Measurements from ENCODE around the gene CRB2. TPM values are rescaled to one million over a fixed set of nuclear protein-coding genes. Genes with fewer than 3 reads are reported as not detected.

The CRB2 gene
- total RNA-seq, 2 experiments from 2014 or later = 0.09 TPM; not detected in 1

GRCh38 chr9:123342247-123342646, 13.8 kb upstream of the CRB2 start:
- H3K4me3 Mint-ChIP-seq = no peak overlapping the region
- intact Hi-C loops (cut with micrococcal nuclease) = no loop called here
- no peak for TF ChIP-seq CTCF (IDR thresholded peaks at IDR 0.05)
- no peaks in the 10 kb centered on the region for H3K27me3 Mint-ChIP-seq
- H3K9me3 Mint-ChIP-seq = no peaks in the 10 kb centered on the region
- CTCF ChIA-PET = interaction anchor here (0.8 to 4.7 kb wide), 2 partner anchors 7 to 12 kb away, joined by 3 to 21 read pairs; no protein-coding TSS in a partner anchor
- POLR2A ChIA-PET = no interaction called here
- H3K4me1 Mint-ChIP-seq (ENCODE audit: low read depth) = peaks cover 44% of the 10 kb centered on the region
- ATAC-seq (no peak), DNase-seq (no peak)
- no peak overlapping the region for H3K27ac Mint-ChIP-seq
- H3K36me3 Mint-ChIP-seq (ENCODE audit: low read depth) = no peaks in the 10 kb centered on the region

GRCh38 chr9:123343443-123344191, 12.4 kb upstream of the CRB2 start:
- no peaks in the 10 kb centered on the region for H3K27me3 Mint-ChIP-seq
- ChIA-PET CTCF (interaction anchor here (2.3 kb wide), 1 partner anchor 10 kb away, joined by 8 read pairs; no protein-coding TSS in a partner anchor), POLR2A (interaction anchor here (1.1 to 1.2 kb wide), 2 partner anchors 15 to 17 kb away, joined by 3 to 4 read pairs; no protein-coding TSS in a partner anchor)
- DNase-seq (no peak), ATAC-seq (no peak)
- peak overlapping the region; percentile 22 for H3K27ac Mint-ChIP-seq
- TF ChIP-seq CTCF (IDR thresholded peaks at IDR 0.05) = no peak
- H3K36me3 Mint-ChIP-seq (ENCODE audit: low read depth) = no peaks in the 10 kb centered on the region
- H3K4me1 Mint-ChIP-seq (ENCODE audit: low read depth) = peaks cover 36% of the 10 kb centered on the region
- no peaks in the 10 kb centered on the region for H3K9me3 Mint-ChIP-seq
- intact Hi-C loops (cut with micrococcal nuclease) = no loop called here
- H3K4me3 Mint-ChIP-seq = no peak overlapping the region

- CTCF ChIA-PET = interaction anchor here (2.3 kb wide), 1 partner anchor 10 kb away, joined by 8 read pairs; no protein-coding TSS in a partner anchor
- POLR2A ChIA-PET = interaction anchor here (0.6 to 1.2 kb wide), 3 partner anchors 16 to 106 kb away, joined by 3 to 4 read pairs (median 3); no protein-coding TSS in a partner anchor
- no peak for TF ChIP-seq CTCF (IDR thresholded peaks at IDR 0.05)
- DNase-seq (no peak), ATAC-seq (no peak)
- intact Hi-C loops (cut with micrococcal nuclease) = no loop called here
- Mint-ChIP-seq H3K27ac (no peak overlapping the region), H3K36me3 (ENCODE audit: low read depth) (no peaks in the 10 kb centered on the region), H3K27me3 (no peaks in the 10 kb centered on the region), H3K9me3 (no peaks in the 10 kb centered on the region), H3K4me3 (no peak overlapping the region), H3K4me1 (ENCODE audit: low read depth) (peaks cover 30% of the 10 kb centered on the region)
Measured at GRCh38 chr9:123344192-123344949, 11.6 kb upstream of the CRB2 start.

GRCh38 chr9:123345567-123345955, 10.4 kb upstream of the CRB2 start:
- Mint-ChIP-seq H3K27me3 (peaks cover 3% of the 10 kb centered on the region), H3K4me3 (no peak overlapping the region), H3K4me1 (ENCODE audit: low read depth) (peaks cover 20% of the 10 kb centered on the region), H3K36me3 (ENCODE audit: low read depth) (no peaks in the 10 kb centered on the region), H3K27ac (no peak overlapping the region), H3K9me3 (no peaks in the 10 kb centered on the region)
- CTCF ChIA-PET = interaction anchor here (0.7 kb wide), 1 partner anchor 9 kb away, joined by 3 read pairs; no protein-coding TSS in a partner anchor
- intact Hi-C loops (cut with micrococcal nuclease) = no loop called here
- no peak for DNase-seq
- ATAC-seq = no peak
- TF ChIP-seq CTCF (IDR thresholded peaks at IDR 0.05) = no peak
- POLR2A ChIA-PET = no interaction called here

- intact Hi-C loops (cut with micrococcal nuclease) = no loop called here
- ATAC-seq (no peak), DNase-seq (no peak)
- Mint-ChIP-seq H3K4me3 (no peak overlapping the region), H3K9me3 (no peaks in the 10 kb centered on the region), H3K4me1 (ENCODE audit: low read depth) (peaks cover 15% of the 10 kb centered on the region), H3K27me3 (peaks cover 3% of the 10 kb centered on the region), H3K36me3 (ENCODE audit: low read depth) (no peaks in the 10 kb centered on the region), H3K27ac (no peak overlapping the region)
- ChIA-PET POLR2A (no interaction called here), CTCF (no interaction called here)
- TF ChIP-seq CTCF (IDR thresholded peaks at IDR 0.05) = no peak
Measured at GRCh38 chr9:123346026-123346425, 10.0 kb upstream of the CRB2 start.
